ENCODE results near the gene JAK2. TPM values are rescaled to one million over a fixed set of nuclear protein-coding genes. Genes with fewer than 3 reads are reported as not detected.

The JAK2 gene
- total and polyA plus RNA-seq, 9 of the 15 experiments (the other 6 are each of a cell fraction or from before 2014, with no cell fraction given): 4.7 to 23.4 (median 15.3) TPM

- TF ChIP-seq NRF1 (conservative IDR thresholded peaks at IDR 0.05 in 1 of 2, IDR thresholded peaks at IDR 0.05 in 1 of 2) (peak; percentile 94 to 95), ZNF282 (CRISPR knock-in tag; IDR thresholded peaks at IDR 0.05) (peak; percentile 80; the same call in 1 of the 2 replicates), NR2C2 (CRISPR knock-in tag; IDR thresholded peaks at IDR 0.05) (no peak; the same call in 1 of the 2 replicates), NR2C2 (tag; IDR thresholded peaks at IDR 0.05) (peak; percentile 28; the same call in 1 of the 2 replicates), SMC3 (conservative IDR thresholded peaks at IDR 0.05; ENCODE audit: insufficient read depth, low read depth, low read length) (0 out of 2 replicates have a peak, but pooled peaks have one; percentile 1), U2AF1 (optimal IDR thresholded peaks at IDR 0.05; ENCODE audit: low read depth, low read length) (peak; percentile 28), GABPB1 (CRISPR knock-in tag; IDR thresholded peaks at IDR 0.05) (peak; percentile 57; the same call in 1 of the 2 replicates), TRIM28 (IDR thresholded peaks at IDR 0.05) (no peak), JUNB (CRISPR knock-in tag; conservative IDR thresholded peaks at IDR 0.05) (peak; percentile 38; the same call in 1 of the 2 replicates), RNF2 (IDR thresholded peaks at IDR 0.05) (peak; percentile 10; the same call in 1 of the 2 replicates), POLR2B (IDR thresholded peaks at IDR 0.05; ENCODE audit: low read depth, partially characterized antibody) (peak; percentile 47), DPF2 (IDR thresholded peaks at IDR 0.05) (peak; percentile 40; the same call in 1 of the 2 replicates), ZNF740 (CRISPR knock-in tag; IDR thresholded peaks at IDR 0.05) (peak; percentile 41; the same call in 1 of the 2 replicates), ZNF740 (tag; IDR thresholded peaks at IDR 0.05) (no peak), HES1 (IDR thresholded peaks at IDR 0.05; ENCODE audit: low read depth) (no peak), LEF1 (IDR thresholded peaks at IDR 0.05) (0 out of 2 replicates have a peak, but pooled peaks have one; percentile 7), HMGN3 (IDR thresholded peaks at IDR 0.05; ENCODE audit: borderline replicate concordance, extremely low read depth, insufficient read length, low read depth, low read length) (peak; percentile 73), FIP1L1 (IDR thresholded peaks at IDR 0.05; ENCODE audit: low read depth, low read length, poor library complexity, severe bottlenecking) (no peak), MED1 (CRISPR knock-in tag; IDR thresholded peaks at IDR 0.05; ENCODE audit: borderline replicate concordance) (no peak), CTCF (IDR thresholded peaks at IDR 0.05 in 2 of 3, conservative IDR thresholded peaks at IDR 0.05 in 1 of 3; ENCODE audit: insufficient read depth in 2 of 3, low read depth in 1 of 3, low read length in 3 of 3) (peak; percentile 46 to 51 (median 47); a peak in 4 of 6 replicates), GABPA (tag; conservative IDR thresholded peaks at IDR 0.05; ENCODE audit: low read depth) (peak; percentile 54), RBBP5 (IDR thresholded peaks at IDR 0.05; ENCODE audit: borderline replicate concordance, insufficient read depth, low read length, poor library complexity, severe bottlenecking) (peak; percentile 62), E2F5 (CRISPR knock-in tag; IDR thresholded peaks at IDR 0.05) (peak; percentile 19; the same call in 1 of the 2 replicates), MEIS2 (IDR thresholded peaks at IDR 0.05; ENCODE audit: partially characterized antibody) (peak; percentile 53)
Observed at GRCh38 chr9:4984621-4985385, at the start of gene JAK2 (continued).
